Endothelial cell of umbilical vein (primary cell): ENCODE measurements around the gene STOX1. TPM values are rescaled to one million over a fixed set of nuclear protein-coding genes. Genes with fewer than 3 reads are reported as not detected.

ENCODE experiments used
- BruUV-seq: library from RNA; stranded (reverse); fragments of 400-500 nt; replicated peaks from 2 replicates; lab custom pipeline; 2021; lab: Mats Ljungman, UMichigan
- CTCF ChIA-PET: fragments of 300-600, 350-600 bp; sonication (Branson Sonifier 250); formaldehyde crosslinking; loops from one replicate; lab custom pipeline; 2021; ENCODE audit warnings: antibody characterized with exemption, inconsistent platforms; lab: Charles Lee
- POLR2A ChIA-PET: fragments of 300-600, 350-600 bp; sonication (Branson Sonifier 250); formaldehyde crosslinking; loops from one replicate; lab custom pipeline; 2021; ENCODE audit warnings: antibody characterized with exemption, inconsistent platforms; lab: Charles Lee
- DNase-seq: peaks from one replicate; pipeline ENCODE4 v3.0.0-alpha.2; 2011; ENCODE audit warnings: low read depth, low spot score
- FAIRE-seq: peaks from 2 replicates; lab custom pipeline; 2011; peaks lifted over from hg19 to GRCh38; lab: Jason Lieb, UNC
- H2AFZ ChIP-seq: 2 replicates; pipeline ENCODE4 v1.6.0; 2012; ENCODE audit warnings: low read depth, low read length, control low read depth, inconsistent platforms
- H3K27ac ChIP-seq: 2 replicates; pipeline ENCODE4 v1.5.1; 2011; ENCODE audit warnings: low read depth, mild to moderate bottlenecking, control low read depth, low read length, moderate library complexity; ENCODE audit not compliant: insufficient read depth
- H3K27me3 ChIP-seq, 2 experiments: 2 replicates each; pipeline versions ENCODE4 v1.6.0 to v1.6.1; 2011; ENCODE audit warnings: low read length in 2 of 2, mixed read lengths in 1 of 2; ENCODE audit not compliant: control insufficient read depth in 2 of 2, insufficient read depth in 2 of 2
- H3K36me3 ChIP-seq, 2 experiments: 2 replicates in 1 of 2; 3 replicates in 1 of 2; pipeline ENCODE4 v1.5.1; 2011; ENCODE audit warnings: low read length in 2 of 2, mild to moderate bottlenecking in 1 of 2, moderate library complexity in 1 of 2; ENCODE audit not compliant: control insufficient read depth in 2 of 2, insufficient read depth in 2 of 2; ENCODE audit errors: extremely low read depth in 1 of 2
- H3K4me1 ChIP-seq: 3 replicates; pipeline ENCODE4 v1.5.1; 2011; ENCODE audit warnings: mild to moderate bottlenecking, low read length; ENCODE audit not compliant: control insufficient read depth, insufficient read depth; ENCODE audit errors: extremely low read depth
- H3K4me2 ChIP-seq: 2 replicates; pipeline ENCODE4 v1.6.1; 2011; ENCODE audit warnings: low read length, control low read depth, mixed read lengths; ENCODE audit not compliant: insufficient read depth
- H3K4me3 ChIP-seq, 3 experiments: fragments of 200-600 bp in 1 of 3; sonication (generic), shearing (Covaris generic) in 1 of 3; replicated peaks in 1 of 3; 2 replicates each; pipeline ENCODE4 v1.5.1; 2011 to 2016; ENCODE audit warnings: control low read depth in 3 of 3, low read length in 3 of 3, mild to moderate bottlenecking in 2 of 3, inconsistent platforms in 1 of 3, low read depth in 1 of 3, moderate library complexity in 1 of 3; ENCODE audit not compliant: insufficient read depth in 1 of 3
- H3K79me2 ChIP-seq: 2 replicates; pipeline ENCODE4 v1.6.0; 2012; ENCODE audit warnings: low read length, inconsistent platforms; ENCODE audit not compliant: control insufficient read depth, insufficient read depth
- H3K9ac ChIP-seq: replicated peaks from 2 replicates; pipeline ENCODE3; 2011; ENCODE audit warnings: low read length, control low read depth; ENCODE audit not compliant: insufficient read depth; ENCODE audit errors: extremely low read depth
- H3K9me1 ChIP-seq: replicated peaks from 3 replicates; pipeline ENCODE4 v1.6.0; 2011; ENCODE audit warnings: mild to moderate bottlenecking, low read length; ENCODE audit not compliant: control insufficient read depth, insufficient read depth; ENCODE audit errors: extremely low read depth
- H3K9me3 ChIP-seq: replicated peaks from 2 replicates; pipeline ENCODE4 v1.5.1; 2012; ENCODE audit warnings: low read length, inconsistent platforms; ENCODE audit not compliant: control insufficient read depth, insufficient read depth
- H4K20me1 ChIP-seq: replicated peaks from 2 replicates; pipeline ENCODE3; 2011; ENCODE audit warnings: mild to moderate bottlenecking, low read length; ENCODE audit not compliant: control insufficient read depth, insufficient read depth; ENCODE audit errors: extremely low read depth
- CTCF ChIP-seq, 2 donors: IDR thresholded peaks; 1 replicate in 1 of 2; 2 replicates in 1 of 2; pipeline ENCODE4 v1.5.1; 2011; ENCODE audit warnings: low read length in 2 of 2, mild to moderate bottlenecking in 2 of 2, moderate library complexity in 2 of 2, control low read depth in 1 of 2, inconsistent platforms in 1 of 2, low read depth in 1 of 2; ENCODE audit not compliant: insufficient read depth in 1 of 2; ENCODE audit errors: extremely low read depth in 1 of 2
- EZH2 ChIP-seq: IDR thresholded peaks from 2 replicates; pipeline ENCODE4 v1.6.1; 2012; ENCODE audit warnings: borderline replicate concordance, low read depth, mild to moderate bottlenecking, moderate library complexity, low read length, inconsistent platforms; ENCODE audit not compliant: severe bottlenecking
- FOS ChIP-seq: IDR thresholded peaks from 2 replicates; pipeline ENCODE4 v1.6.1; 2011; ENCODE audit warnings: mild to moderate bottlenecking, low read length, moderate library complexity, borderline replicate concordance; ENCODE audit not compliant: insufficient read depth
- GATA2 ChIP-seq: IDR thresholded peaks from 2 replicates; pipeline ENCODE4 v1.7.0; 2011; ENCODE audit warnings: low read depth, mild to moderate bottlenecking, moderate library complexity, mixed read lengths, low read length; ENCODE audit not compliant: insufficient read length, insufficient read depth
- JUN ChIP-seq: IDR thresholded peaks from 2 replicates; pipeline ENCODE4 v1.6.1; 2011; ENCODE audit warnings: borderline replicate concordance, low read depth; ENCODE audit not compliant: insufficient read length, insufficient read depth
- MAX ChIP-seq: IDR thresholded peaks from 2 replicates; pipeline ENCODE4 v1.6.1; 2011; ENCODE audit not compliant: insufficient read depth, insufficient read length
- MYC ChIP-seq: IDR thresholded peaks from one replicate; pipeline ENCODE4 v1.6.1; 2011; ENCODE audit warnings: mild to moderate bottlenecking, low read depth, low read length
- POLR2A ChIP-seq: IDR thresholded peaks from 2 replicates; pipeline ENCODE4 v1.6.1; 2012; ENCODE audit warnings: low read depth, mild to moderate bottlenecking, control low read depth, low read length
- POLR2AphosphoS5 ChIP-seq: IDR thresholded peaks from 2 replicates; pipeline ENCODE4 v1.6.1; 2012; ENCODE audit warnings: low read depth, mild to moderate bottlenecking, control low read depth, low read length, moderate library complexity; ENCODE audit not compliant: insufficient read depth
- dilution Hi-C: fragments of 300-500 bp; cut with MboI; formaldehyde crosslinking; loops from one replicate; pipeline ENCODE4 v1.15.0; 2019; ENCODE audit warnings: low sequenced_read_pairs; ENCODE audit not compliant: extremely low pct_ligation_motif_present
- intact Hi-C: fragments of 100-400 bp; cut with micrococcal nuclease; formaldehyde crosslinking; loops from one replicate; pipeline ENCODE4 v1.10.0; 2022
- polyA plus RNA-seq, 4 experiments: library from polyadenylated mRNA; depleted of rRNA in 3 of 4; stranded (reverse) in 3 of 4; unstranded in 1 of 4; fragments of >200 nt; gene quantifications; 2 replicates each; pipeline versions ENCODE4 v1.2.1 to v1.2.3, GENCODE V29; 2011 to 2012; ENCODE audit warnings: missing spikeins in 1 of 4
- total RNA-seq: library from RNA; stranded (reverse); gene quantifications from 2 replicates; pipeline ENCODE4 v1.2.3, GENCODE V29; 2021

Gene STOX1
- total and polyA plus RNA-seq, 2 donors (not counting 3 experiments of a cell fraction or from before 2014, with no cell fraction given) = 0.06 to 0.20 TPM

GRCh38 chr10:68924593-68924992 is 97.3 kb downstream of the STOX1 start:
- Histone ChIP-seq H3K9me1 (no peaks in the 10 kb centered on the region), H3K27me3 (no peaks in the 10 kb centered on the region), H3K4me2 (no peak overlapping the region), H3K79me2 (peaks cover 10% of the 10 kb centered on the region), H3K4me1 (no peaks in the 10 kb centered on the region), H3K36me3 (peaks cover 0 to 2% of the 10 kb centered on the region in 2 experiments), H3K9me3 (no peaks in the 10 kb centered on the region), H2AFZ (no peak overlapping the region), H4K20me1 (no peaks in the 10 kb centered on the region), H3K4me3 (no peak overlapping the region), H3K9ac (no peak overlapping the region), H3K27ac (no peak overlapping the region)
- no TSS peak for BruUV-seq
- DNase-seq = peak; percentile 31
- TF ChIP-seq CTCF (IDR thresholded peaks at IDR 0.05; ENCODE audit: extremely low read depth in 1 of 2, insufficient read depth in 1 of 2, low read depth in 1 of 2, low read length in 2 of 2) (no peak), MAX (no peak), POLR2AphosphoS5 (no peak), FOS (no peak), JUN (no peak), MYC (no peak), GATA2 (no peak), EZH2 (no peak), POLR2A (no peak)
- ChIA-PET CTCF (interaction anchor here (0.7 to 1.3 kb wide), 4 partner anchors 10 to 932 kb away, joined by 3 to 5 read pairs (median 3); no protein-coding TSS in a partner anchor), POLR2A (no interaction called here)
- dilution Hi-C loops (no loop called here), intact Hi-C loops (no loop called here)
- FAIRE-seq = no peak
